HG03025 (cell line): ENCODE data around the gene USP17L22.
"Not testable (repeated sequence)": the region's sequence is repeated elsewhere in the genome, so short reads cannot be mapped to it uniquely, and the experiment has no call there.

Source experiments
- ATAC-seq: cut with Tn5 transposase; IDR thresholded peaks from one replicate; pipeline ENCODE4 v1.9.1; 2021; ENCODE audit warnings: mild to moderate bottlenecking, moderate library complexity; ENCODE audit not compliant: unreplicated experiment, low FRiP score

The USP17L22 gene, protein sequence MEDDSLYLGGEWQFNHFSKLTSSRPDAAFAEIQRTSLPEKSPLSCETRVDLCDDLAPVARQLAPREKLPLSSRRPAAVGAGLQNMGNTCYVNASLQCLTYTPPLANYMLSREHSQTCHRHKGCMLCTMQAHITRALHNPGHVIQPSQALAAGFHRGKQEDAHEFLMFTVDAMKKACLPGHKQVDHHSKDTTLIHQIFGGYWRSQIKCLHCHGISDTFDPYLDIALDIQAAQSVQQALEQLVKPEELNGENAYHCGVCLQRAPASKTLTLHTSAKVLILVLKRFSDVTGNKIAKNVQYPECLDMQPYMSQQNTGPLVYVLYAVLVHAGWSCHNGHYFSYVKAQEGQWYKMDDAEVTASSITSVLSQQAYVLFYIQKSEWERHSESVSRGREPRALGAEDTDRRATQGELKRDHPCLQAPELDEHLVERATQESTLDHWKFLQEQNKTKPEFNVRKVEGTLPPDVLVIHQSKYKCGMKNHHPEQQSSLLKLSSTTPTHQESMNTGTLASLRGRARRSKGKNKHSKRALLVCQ

DNA sequence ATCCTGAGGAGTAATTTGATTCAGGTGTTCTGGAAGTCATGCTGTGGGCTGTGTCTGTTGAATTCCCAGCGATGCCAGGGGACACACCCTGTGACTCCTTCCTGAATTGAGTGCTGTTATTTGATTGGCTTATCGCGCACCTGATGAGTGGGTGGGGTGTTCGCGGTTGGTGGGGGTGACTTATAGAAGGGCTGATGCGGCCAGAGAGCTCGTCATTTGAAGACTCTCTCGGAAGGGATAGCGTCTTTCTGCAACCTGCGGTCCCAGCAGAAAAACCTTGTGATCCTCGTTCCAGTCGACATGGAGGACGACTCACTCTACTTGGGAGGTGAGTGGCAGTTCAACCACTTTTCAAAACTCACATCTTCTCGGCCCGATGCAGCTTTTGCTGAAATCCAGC, at the start of gene USP17L22:
Gene USP17L22, plus strand, starts transcription at position 301 of the 400 bp plus-strand sequence. Its CDS starts 0 bp downstream, at position 301.
- not testable (repeated sequence) for ATAC-seq

DNA sequence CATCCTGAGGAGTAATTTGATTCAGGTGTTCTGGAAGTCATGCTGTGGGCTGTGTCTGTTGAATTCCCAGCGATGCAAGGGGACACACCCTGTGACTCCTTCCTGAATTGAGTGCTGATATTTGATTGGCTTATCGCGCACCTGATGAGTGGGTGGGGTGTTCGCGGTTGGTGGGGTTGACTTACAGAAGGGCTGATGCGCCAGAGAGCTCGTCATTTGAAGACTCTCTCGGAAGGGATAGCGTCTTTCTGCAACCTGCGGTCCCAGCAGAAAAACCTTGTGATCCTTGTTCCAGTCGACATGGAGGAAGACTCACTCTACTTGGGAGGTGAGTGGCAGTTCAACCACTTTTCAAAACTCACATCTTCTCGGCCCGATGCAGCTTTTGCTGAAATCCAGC, 47.6 kb upstream of the USP17L22 start, which contains the start of gene USP17L12:
Gene USP17L12, plus strand, starts transcription at position 301 of the 400 bp plus-strand sequence. Its CDS starts 0 bp downstream, at position 301.
- not testable (repeated sequence) for ATAC-seq

DNA sequence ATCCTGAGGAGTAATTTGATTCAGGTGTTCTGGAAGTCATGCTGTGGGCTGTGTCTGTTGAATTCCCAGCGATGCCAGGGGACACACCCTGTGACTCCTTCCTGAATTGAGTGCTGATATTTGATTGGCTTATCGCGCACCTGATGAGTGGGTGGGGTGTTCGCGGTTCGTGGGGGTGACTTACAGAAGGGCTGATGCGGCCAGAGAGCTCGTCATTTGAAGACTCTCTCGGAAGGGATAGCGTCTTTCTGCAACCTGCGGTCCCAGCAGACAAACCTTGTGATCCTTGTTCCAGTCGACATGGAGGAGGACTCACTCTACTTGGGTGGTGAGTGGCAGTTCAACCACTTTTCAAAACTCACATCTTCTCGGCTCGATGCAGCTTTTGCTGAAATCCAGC, 42.8 kb upstream of the USP17L22 start, which contains the start of gene USP17L13:
Gene USP17L13, plus strand, starts transcription at position 301 of the 400 bp plus-strand sequence. Its CDS starts 0 bp downstream, at position 301.
- ATAC-seq: not testable (repeated sequence)

DNA sequence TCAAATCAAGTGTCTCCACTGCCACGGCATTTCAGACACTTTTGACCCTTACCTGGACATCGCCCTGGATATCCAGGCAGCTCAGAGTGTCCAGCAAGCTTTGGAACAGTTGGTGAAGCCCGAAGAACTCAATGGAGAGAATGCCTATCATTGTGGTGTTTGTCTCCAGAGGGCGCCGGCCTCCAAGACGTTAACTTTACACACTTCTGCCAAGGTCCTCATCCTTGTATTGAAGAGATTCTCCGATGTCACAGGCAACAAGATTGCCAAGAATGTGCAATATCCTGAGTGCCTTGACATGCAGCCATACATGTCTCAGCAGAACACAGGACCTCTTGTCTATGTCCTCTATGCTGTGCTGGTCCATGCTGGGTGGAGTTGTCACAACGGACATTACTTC, 37.2 kb upstream of the USP17L22 start:
- ATAC-seq: not testable (repeated sequence)

DNA sequence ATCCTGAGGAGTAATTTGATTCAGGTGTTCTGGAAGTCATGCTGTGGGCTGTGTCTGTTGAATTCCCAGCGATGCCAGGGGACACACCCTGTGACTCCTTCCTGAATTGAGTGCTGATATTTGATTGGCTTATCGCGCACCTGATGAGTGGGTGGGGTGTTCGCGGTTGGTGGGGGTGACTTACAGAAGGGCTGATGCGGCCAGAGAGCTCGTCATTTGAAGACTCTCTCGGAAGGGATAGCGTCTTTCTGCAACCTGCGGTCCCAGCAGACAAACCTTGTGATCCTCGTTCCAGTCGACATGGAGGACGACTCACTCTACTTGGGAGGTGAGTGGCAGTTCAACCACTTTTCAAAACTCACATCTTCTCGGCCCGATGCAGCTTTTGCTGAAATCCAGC, 33.3 kb upstream of the USP17L22 start, which contains the start of gene USP17L15:
Gene USP17L15, plus strand, starts transcription at position 301 of the 400 bp plus-strand sequence. Its CDS starts 0 bp downstream, at position 301.
- ATAC-seq: not testable (repeated sequence)

DNA sequence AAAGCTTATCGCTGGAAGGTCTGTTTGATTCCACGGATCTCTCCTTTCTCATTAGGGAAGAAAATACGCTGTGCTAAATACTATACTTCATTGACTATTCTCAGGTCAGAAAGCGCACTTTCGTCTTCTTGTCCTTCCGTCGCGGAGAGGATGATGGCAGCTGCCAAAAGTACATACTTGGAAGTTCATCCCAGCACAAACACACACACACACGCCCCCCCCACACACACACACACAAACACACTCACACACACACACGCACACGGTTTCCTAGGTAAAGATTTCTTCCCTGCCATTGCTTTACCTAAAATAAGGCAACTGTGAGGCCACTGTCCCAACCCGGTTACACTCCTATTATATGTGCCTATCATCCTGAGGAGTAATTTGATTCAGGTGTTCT, 29.0 kb upstream of the USP17L22 start:
- ATAC-seq: not testable (repeated sequence)

DNA sequence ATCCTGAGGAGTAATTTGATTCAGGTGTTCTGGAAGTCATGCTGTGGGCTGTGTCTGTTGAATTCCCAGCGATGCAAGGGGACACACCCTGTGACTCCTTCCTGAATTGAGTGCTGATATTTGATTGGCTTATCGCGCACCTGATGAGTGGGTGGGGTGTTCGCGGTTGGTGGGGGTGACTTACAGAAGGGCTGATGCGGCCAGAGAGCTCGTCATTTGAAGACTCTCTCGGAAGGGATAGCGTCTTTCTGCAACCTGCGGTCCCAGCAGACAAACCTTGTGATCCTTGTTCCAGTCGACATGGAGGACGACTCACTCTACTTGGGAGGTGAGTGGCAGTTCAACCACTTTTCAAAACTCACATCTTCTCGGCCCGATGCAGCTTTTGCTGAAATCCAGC, 23.8 kb upstream of the USP17L22 start, which contains the start of gene USP17L17:
Gene USP17L17, plus strand, starts transcription at position 301 of the 400 bp plus-strand sequence. Its CDS starts 0 bp downstream, at position 301.
- ATAC-seq: not testable (repeated sequence)

DNA sequence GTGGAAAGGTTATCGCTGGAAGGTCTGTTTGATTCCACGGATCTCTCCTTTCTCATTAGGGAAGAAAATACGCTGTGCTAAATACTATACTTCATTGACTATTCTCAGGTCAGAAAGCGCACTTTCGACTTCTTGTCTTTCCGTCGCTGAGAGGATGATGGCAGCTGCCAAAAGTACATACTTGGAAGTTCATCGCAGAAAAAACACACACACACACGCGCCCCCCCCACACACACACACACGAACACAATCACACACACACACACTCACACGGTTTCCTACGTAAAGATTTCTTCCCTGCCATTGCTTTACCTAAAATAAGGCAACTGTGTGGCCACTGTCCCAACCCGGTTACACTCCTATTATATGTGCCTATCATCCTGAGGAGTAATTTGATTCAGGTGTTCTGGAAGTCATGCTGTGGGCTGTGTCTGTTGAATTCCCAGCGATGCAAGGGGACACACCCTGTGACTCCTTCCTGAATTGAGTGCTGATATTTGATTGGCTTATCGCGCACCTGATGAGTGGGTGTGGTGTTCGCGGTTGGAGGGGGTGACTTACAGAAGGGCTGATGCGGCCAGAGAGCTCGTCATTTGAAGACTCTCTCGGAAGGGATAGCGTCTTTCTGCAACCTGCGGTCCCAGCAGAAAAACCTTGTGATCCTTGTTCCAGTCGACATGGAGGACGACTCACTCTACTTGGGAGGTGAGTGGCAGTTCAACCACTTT, 19.3 kb upstream of the USP17L22 start, which contains the start of gene USP17L18:
Gene USP17L18, plus strand, starts transcription at position 678 of the 728 bp plus-strand sequence. Its CDS starts 0 bp downstream, at position 678.
- not testable (repeated sequence) for ATAC-seq

DNA sequence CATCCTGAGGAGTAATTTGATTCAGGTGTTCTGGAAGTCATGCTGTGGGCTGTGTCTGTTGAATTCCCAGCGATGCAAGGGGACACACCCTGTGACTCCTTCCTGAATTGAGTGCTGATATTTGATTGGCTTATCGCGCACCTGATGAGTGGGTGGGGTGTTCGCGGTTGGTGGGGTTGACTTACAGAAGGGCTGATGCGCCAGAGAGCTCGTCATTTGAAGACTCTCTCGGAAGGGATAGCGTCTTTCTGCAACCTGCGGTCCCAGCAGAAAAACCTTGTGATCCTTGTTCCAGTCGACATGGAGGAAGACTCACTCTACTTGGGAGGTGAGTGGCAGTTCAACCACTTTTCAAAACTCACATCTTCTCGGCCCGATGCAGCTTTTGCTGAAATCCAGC, 14.3 kb upstream of the USP17L22 start, which contains the start of gene USP17L19:
Gene USP17L19, plus strand, starts transcription at position 301 of the 400 bp plus-strand sequence. Its CDS starts 0 bp downstream, at position 301.
- ATAC-seq: not testable (repeated sequence)

DNA sequence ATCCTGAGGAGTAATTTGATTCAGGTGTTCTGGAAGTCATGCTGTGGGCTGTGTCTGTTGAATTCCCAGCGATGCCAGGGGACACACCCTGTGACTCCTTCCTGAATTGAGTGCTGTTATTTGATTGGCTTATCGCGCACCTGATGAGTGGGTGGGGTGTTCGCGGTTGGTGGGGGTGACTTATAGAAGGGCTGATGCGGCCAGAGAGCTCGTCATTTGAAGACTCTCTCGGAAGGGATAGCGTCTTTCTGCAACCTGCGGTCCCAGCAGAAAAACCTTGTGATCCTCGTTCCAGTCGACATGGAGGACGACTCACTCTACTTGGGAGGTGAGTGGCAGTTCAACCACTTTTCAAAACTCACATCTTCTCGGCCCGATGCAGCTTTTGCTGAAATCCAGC, 9.6 kb upstream of the USP17L22 start, which contains the start of gene USP17L20:
Gene USP17L20, plus strand, starts transcription at position 301 of the 400 bp plus-strand sequence. Its CDS starts 0 bp downstream, at position 301.
- not testable (repeated sequence) for ATAC-seq

DNA sequence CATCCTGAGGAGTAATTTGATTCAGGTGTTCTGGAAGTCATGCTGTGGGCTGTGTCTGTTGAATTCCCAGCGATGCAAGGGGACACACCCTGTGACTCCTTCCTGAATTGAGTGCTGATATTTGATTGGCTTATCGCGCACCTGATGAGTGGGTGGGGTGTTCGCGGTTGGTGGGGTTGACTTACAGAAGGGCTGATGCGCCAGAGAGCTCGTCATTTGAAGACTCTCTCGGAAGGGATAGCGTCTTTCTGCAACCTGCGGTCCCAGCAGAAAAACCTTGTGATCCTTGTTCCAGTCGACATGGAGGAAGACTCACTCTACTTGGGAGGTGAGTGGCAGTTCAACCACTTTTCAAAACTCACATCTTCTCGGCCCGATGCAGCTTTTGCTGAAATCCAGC, 4.8 kb upstream of the USP17L22 start, which contains the start of gene USP17L21:
Gene USP17L21, plus strand, starts transcription at position 301 of the 400 bp plus-strand sequence. Its CDS starts 0 bp downstream, at position 301.
- ATAC-seq: not testable (repeated sequence)

DNA sequence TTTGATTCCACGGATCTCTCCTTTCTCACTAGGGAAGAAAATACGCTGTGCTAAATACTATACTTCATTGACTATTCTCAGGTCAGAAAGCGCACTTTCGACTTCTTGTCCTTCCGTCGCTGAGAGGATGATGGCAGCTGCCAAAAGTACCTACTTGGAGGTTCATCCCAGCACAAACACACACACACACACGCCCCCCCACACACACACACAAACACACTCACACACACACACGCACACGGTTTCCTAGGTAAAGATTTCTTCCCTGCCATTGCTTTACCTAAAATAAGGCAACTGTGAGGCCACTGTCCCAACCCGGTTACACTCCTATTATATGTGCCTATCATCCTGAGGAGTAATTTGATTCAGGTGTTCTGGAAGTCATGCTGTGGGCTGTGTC, 4.3 kb downstream of the USP17L22 start:
- ATAC-seq: not testable (repeated sequence)
